Measurements from ENCODE around the gene CCDC142.

The CCDC142 gene

DNA sequence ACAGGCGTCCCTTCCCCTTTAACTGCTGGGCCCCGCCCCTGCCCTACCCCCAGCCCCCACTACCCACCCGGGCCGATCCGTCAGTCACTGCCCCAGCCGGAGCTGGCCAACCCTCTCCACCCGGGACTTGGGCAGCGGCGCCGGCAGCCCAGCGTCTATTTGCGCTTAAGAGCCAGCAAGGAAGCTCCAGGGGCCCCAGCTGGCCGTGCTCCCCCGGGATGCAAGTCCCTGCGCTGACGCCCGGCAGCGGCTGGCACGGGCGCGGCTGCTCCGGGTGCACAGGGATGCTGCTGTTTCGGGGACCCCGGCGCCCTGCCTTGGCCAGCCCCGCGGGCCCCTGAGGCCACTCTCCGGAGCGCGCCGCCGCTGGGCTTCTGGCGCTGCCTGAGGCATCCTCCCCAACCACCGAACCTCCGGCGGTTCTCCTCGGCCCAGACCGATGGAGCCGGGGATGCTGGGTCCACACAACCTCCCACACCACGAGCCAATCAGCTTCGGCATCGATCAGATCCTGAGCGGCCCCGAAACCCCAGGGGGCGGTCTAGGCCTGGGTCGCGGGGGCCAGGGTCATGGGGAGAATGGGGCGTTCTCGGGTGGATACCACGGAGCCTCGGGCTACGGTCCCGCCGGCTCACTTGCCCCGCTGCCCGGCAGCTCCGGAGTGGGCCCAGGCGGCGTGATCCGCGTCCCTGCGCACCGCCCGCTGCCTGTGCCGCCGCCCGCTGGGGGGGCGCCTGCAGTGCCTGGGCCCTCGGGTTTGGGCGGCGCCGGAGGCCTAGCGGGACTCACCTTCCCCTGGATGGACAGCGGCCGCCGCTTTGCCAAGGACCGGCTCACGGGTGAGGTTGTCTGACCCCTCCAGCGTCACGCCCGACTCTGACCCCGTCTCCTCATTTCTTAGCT, 31.8 kb upstream of the CCDC142 start, which contains the start of gene TLX2:
Gene TLX2 (plus strand): TSS at position 83 of the 903 bp plus-strand sequence. CDS start 357 bp downstream, at position 440.
- DNase-seq: no peak

DNA sequence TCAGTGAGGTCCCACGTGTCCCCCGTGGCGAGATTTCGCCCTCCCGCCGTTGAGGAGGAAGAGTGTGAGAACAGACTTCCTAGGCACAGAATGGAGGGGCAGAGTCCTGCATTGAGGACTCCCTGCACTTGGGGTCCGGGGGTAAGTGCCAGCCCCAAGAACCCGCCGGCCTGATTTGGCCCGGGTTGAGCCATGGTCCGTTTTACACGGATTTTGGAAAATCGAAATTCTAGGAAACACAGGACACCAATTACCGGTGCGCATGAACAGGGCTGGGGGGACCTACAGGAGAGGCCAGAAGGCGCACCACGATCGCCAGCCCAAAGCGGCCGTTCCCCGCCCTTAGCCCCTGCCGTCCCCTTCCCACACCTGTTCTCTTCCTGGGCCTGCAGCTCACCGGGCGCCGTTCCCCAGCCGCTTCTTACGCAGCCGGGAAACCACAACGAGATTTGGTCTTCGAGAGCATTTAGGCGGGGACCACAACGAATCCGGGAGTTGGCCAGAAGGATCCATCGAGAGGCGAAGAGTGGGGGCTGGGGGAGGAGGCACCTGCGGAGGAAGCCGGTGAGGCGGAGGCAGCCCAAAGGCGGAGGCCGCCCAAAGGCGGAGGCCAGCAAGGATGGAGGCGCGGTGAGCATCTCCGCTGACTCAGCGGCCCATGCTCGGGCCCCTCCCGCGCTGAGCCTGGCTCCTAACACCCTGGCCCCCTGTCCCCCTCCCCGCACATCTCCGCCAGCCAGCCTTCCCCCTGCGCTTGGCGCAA, 31.0 kb upstream of the CCDC142 start:
- peak; percentile 37 for DNase-seq

DNA sequence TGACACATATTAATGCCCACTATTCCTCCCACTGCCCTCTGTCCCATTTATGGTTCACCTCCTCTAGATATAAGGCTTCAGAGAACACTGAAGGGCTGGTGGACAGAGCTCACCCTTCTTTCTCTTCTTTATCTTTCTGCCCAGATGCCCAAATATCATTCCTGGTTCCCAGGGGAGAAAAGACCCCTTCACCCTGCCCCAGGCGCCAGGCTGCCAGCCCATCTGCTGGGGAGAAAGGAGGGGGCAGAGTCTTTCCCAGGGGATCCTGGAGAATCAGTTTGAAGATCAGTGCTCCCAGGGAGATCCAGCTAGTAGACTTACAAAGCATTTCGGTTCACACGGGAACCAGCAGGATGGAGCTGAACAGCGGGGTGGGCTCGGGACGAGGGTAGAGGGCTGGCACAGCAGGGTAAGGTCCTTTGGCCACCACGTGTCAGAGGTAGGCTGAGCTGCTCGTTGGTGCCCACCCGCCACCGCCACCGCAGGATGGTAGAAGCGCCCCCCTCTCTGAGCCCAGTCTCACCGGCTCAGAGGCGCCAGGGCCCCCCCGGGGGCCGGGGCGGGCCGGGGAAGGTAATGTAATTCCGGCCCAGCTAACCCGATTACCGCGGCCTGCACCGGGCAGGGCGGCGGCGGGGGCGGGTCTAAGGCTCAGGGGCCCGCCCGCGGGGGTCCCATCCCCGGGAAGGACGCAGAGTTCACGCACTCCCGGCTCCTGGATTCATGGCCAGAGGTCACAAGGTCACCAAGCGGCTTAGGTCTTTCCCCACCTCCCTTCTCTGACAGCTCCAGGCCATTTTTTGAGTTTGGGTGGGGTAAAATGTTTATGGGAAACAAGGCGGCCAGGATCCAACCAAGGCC, 30.2 kb upstream of the CCDC142 start:
- DNase-seq: no peak

DNA sequence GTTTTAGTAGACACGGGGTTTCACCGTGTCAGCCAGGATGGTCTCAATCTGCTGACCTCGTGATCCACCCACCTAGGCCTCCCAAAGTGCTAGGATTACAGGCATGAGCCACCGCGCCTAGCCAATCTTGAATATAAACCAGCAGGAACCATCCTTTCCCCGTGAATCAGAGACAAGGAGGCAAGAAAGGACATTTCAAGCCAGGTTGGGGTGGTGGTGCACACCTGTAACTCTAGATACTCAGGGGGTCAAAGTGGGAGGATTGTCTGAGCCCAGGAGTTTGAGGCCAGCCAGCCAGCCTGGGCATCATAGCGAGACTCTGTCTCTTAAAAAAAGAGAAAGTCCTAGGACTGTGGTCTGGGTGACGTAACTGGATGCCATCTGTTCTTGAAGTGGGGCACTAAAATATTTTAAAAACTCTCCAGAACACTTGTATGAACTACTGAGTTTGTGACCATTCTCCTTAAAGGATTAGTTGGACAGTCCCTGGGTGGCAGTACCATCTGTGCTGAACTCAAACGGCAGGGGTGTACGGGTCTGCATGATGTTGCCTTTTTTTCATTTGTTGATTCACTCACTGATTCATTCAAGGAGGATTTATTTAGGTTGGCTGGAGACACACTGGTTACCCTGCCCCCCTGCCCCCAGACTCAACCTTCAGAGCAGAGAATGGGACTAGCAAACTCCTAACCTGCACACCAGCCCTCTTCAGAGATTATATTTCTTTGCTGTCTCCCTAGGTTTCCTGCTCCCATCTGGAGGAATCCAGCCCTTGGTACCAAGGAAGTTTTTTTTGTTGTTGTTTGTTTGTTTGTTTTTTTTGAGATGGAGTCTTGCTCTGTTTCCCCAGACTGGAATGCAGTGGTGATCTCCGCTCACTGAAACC, 28.5 kb upstream of the CCDC142 start:
- no peak for DNase-seq

DNA sequence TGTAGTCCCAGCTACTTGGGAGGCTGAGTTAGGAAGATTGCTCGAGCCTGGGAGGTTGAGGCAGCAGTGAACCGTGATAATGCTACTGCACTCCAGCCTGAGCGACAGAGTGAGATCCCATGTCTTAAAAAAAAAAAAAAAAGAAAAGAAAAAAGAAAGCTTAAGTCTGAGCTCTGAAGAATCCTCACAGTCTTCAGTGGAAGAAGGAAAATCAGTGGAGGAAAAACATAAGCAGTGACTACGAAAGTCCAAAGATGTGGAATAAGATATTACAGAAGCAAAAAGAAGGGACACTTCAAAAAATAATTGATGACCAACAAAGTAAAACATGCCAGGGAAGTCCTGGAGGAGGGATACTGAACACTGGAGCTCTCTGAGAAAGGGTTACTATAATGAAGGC, 27.5 kb upstream of the CCDC142 start:
- no peak for DNase-seq

DNA sequence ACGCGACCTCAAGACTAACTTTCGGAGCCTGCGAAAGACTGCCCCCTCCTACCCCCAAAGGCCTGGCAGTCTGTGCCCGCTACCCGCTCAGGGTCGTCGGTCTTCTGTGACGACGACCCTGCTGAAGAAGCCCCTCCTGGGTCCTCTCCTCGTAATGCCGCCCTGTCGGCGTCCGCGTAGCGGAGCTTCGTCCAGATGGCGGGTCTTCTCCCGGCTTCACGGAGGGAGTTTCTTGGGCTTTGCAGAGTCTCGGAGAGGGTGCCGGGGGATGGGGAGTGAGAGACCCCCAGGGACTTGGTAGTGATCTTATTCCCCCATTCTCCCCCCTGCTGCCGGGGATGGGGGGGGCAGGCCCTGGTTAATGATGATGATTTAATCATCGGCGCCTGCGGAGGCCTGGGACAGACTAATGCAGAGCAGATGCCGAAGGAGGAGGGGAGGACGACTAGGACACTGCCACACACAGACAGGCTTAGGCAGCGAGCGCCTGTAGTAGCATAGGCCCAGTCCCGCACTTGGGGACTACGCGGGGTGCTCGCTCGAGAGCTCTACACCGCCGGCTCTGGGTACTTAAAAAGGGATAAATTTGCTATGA, 25.2 kb upstream of the CCDC142 start:
- DNase-seq: no peak

DNA sequence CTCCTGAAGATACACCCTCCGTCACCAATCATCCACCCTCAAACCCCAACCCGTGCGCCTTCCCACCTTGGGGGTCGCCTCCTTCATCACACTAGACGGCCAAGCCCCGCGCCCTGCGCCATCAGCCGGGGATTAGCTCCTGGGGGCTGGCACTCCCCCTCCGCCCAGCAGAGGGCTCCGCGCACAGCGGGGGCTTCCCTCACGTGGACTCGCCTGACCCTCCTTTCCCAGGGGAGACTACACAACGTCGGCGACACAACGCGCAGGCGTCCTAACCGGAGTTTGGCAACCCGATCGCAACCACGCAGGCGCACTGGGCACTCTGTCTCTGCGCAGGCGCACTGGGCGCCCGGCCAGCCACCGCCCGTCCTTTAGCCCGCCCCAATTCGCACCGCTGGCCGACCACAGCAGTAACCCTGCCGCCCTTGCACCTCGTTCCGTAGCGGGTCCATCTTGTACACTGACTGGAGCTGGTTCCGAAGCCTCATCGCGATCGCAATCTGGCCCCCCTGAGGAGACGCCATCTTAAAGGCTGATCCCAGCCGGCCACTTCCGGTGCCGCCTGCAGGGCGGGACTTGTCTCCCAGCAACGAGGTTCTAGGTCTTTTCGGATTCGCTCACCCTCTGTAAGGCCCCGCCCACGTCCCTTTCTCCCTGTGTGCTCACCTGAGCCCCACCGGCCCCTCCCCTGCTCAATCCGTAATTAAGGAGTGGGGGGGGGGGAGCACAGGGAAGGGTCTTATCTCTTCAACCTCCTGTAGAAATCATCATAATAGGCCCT, 24.5 kb upstream of the CCDC142 start, which contains the start of gene PCGF1:
Gene PCGF1 (minus strand): TSS at position 551 of the 781 bp plus-strand sequence. CDS start 27 bp downstream, at position 524.
- DNase-seq: peak; percentile 99

DNA sequence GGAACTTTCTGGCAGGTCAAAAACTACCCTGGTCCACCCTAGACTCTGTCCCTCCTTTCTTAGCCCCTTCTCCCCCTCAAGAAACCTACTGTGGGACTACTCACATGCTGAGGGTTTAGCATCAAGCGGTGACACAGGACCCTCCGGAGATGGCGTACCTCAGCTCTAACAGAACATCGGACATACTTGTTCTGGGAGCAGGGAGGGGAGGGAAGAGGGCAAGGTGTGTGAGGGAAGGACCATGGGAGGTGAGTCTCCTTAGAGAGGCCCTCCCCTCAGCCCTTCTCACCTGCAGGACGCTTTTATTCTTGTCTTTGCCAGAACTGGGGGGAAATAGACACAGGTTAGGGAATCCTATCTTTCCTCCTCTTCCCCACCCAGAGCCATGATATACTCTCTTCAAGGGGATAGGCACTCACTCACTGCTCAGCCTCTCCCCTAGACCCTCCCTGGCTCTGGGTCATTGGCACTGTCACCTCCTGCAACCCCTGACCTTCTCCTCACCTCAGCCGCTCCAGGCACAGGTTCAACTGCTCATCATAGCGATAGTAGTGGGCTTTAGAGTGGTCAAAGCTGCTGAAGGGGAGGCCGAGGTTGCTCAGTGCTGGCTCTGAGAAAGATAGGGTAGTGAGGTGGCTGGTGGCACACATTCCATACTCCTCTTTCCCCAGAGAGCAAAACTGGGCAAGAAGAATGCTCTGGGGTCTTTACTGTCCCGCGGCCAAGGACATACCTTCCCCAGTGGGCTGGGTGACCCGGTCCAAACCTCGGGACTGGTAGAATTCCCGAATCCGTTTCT, 22.8 kb upstream of the CCDC142 start:
- no peak for DNase-seq

DNA sequence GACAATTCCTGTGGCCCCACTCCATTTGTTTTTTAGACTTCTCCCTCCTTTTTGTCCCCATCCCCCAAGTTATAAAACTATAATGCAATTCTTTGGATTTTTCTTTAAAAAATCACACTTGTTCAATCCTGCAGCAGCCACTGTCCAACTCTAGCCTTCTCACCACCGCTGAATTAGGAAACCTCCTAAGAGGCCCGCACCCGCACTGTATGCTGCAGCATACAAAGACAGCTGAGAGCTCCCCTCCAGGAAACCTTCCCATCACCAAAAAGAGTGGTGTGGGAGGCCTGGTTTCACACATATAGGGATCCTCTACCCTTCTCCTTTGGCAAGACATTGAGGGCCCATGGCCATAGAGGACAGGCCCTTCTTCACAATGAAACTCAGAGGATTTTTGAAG, 21.8 kb upstream of the CCDC142 start:
- no peak for DNase-seq

DNA sequence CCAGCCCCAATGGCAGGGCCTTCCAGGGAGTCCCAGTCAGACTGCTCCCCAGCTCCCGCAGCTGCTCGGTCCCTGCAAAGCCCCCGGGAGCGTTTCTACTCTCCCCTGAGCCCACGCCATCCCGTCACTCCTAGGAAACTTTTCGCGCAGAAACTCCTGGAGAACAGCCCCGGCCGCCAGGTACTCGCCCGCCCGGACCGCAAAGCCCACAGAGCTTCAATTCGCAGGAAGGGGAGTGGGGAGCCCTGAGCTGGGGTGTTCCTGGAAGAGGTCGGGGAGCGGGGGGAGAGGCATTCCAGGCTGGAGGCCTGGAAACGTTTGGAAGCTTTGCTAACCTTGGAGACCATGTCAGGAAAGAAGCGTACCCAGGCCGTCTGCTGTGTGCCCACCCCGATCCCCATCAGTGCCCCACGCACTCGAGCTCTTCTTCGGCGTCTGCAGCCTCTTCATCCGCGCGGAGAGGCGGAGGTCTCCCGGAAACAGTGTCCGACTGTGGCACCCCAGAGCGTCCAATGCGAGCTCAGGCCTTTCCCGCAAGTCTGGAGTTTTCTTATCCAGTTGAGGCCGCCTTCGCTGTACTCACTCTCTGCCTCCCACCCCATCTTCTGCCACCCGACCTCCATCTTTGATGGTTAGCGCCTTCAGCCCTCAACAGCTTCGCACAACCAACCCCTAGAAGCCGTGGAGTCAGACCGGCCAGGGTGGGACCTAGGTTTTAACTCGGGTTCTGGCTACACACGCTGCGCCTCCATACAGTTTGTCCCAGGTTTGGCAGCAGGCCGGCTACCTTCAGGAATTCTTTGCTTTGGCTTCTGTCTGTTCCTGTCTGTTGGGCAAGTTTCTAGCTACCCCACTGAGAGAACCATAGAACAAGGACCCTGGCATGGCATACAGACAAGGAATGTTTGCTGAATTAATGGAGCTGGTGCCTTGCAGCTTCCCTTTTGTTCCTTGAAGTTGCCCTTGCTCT, 21.0 kb upstream of the CCDC142 start:
- no peak for DNase-seq

DNA sequence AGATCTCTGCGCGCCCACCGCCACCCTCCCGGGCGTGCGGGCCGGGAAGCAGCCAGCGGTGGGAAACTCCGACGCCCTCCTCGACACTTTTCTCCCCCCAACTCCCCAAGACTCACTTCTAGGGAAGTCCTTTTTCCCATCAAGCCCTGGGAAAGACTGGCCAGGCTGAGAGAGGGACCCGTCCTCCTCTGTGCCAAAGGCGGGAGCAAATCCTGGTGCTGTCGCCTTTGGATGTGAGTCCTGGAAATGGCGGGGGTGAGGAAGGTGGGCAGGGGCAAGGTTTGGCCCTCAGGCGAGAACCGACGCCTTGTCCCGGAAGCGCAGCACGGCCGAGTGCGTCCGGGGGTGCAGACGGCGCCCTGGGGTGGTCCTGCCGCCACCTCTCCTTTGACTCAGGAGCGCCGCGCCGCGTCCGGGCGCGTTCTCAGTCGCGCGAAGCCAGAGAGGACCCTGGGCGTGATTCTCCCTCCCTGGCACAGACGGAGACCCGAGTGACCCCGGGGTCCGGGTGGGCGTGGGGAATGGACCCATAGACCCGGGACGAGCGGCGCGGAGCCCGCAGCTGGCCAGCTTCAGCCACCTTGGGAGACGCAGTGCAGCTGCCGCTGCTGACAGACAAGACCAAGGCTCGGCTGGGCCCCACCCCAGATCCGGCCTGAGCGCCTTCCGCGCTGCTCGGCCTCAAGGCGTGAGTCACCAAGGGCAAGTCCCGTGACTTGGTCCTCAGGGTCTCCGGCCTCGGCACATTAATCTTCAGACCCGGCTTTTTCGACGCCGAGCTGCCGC, 20.1 kb upstream of the CCDC142 start:
- DNase-seq: peak; percentile 43

DNA sequence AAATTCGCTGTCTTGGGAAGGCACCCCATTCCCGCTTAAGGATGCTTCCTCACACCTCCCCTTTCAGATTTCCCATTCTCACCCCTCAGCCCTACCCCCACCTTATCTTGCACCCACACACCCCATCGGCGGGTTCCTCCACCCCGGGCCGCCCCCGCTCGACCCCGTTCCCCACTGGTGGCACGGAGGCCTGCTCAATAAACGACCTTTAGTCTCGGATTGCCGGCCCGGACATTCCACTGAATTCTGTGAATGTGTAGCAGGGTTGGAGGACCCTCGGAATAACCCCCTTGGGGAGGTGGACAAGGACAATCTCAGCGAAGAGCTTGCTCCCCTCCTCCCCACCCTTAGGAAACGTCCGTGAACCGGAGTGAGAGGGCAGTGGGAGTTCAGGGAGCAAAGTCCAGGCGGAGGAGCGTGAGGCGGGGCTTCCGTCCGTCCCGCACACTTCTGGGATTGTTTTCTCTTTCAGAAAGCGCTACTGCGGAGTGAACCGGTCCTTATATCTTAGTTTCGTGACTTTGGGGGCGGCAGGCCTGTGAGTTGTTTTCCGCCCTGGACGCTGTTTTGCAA, 19.4 kb upstream of the CCDC142 start:
- DNase-seq: no peak

DNA sequence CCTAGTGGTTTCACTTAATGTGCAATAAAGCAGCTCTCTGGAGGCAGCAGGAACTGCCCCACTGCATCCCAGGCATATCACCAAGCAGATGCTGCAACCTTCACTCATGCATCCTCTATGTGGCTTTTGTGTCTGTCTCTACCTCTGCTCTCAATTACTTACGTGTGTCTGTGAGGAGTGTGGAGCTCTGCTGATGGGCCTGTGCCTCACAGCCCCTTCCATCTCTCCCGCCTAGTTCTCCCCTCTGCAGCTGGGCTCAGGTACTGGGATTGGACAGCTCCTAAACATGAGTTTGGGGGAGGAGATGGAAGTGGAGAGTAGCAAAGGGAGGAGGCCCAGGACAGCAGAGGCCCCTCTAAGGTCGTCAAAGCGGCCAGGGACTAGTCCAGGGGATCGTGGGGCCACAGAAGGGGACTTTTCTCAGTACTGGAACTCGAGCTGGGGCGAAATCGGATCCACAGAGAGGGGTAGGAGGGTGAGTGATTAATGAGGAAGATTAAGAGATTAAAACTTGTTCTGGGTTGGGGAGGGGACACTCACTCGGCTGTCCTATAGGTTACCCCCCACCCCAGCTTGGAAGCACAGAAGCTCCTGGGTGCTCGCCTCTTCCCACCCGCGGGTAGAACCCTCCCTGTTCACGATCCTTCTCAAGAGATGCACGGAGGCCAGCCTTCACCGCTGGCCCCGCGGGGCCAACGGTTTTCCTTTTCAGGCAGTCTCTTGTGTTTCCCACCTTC, 18.7 kb upstream of the CCDC142 start:
- no peak for DNase-seq

DNA sequence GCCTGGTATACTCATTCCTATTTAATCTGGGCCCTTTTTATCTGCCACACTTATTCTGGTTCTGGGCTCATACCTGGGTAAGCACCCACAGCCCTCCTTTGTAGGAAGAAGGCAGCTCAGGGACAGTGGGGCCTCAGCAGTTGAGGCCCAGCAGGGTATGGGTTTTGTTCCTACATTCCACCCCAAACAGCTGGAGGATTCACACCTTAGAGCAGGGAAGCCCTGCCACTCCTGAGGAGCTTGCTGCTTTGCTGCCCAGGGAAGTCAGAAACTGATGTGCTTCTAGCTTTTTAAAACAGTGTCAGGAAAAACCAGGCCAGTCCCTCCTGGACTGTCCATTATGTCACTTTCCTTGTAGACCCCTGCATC, 17.8 kb upstream of the CCDC142 start:
- DNase-seq: no peak

DNA sequence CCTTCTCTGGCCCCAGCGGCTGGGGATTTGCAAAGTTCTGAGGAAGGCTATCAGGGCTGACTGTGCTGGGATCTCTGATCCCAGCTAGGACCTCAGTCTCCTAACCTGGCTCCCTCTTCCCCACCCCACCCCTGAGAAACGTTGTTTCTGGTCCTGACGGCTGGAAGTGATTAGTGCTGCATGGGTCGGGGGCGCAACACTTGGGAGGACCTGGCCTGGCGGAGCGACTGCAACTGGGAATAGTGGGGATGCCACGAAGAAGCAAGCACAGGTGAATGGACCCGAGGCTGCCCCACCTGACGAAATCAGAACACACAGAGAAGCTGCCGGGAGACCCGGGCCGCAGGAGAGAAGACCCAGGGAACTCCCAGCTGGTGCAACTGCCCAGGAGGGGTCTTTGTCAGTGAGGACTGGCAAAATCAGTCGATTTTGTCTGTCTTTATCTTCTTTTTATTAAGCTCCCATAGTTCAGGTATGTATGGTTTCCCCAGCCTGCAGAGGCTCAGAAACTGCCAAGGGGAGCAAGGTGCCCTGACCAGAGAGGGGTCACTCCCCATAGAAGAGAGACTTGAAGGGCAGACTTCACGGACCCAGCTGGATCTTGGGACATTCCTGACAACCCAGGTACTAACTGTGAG, 17.3 kb upstream of the CCDC142 start:
- DNase-seq: no peak
